Activated naive CD8-positive, alpha-beta T cell (primary cell): Measurements from ENCODE around the gene ASCC2.
"Not testable (repeated sequence)": the region's sequence is repeated elsewhere in the genome, so short reads cannot be mapped to it uniquely, and the experiment has no call there.

Experiments
- H3K27ac Mint-ChIP-seq: one replicate; pipeline ENCODE4 v1.8.0; 2021; ENCODE audit warnings: mixed read lengths
- H3K27me3 Mint-ChIP-seq: one replicate; pipeline ENCODE4 v1.8.0; 2021; ENCODE audit warnings: mixed read lengths
- H3K36me3 Mint-ChIP-seq: one replicate; pipeline ENCODE4 v1.8.0; 2021; ENCODE audit warnings: mixed read lengths
- H3K4me1 Mint-ChIP-seq: one replicate; pipeline ENCODE4 v1.8.0; 2021; ENCODE audit warnings: low read depth, mixed read lengths
- H3K4me3 Mint-ChIP-seq: one replicate; pipeline ENCODE4 v1.8.0; 2021; ENCODE audit warnings: mild to moderate bottlenecking, mixed read lengths
- H3K9me3 Mint-ChIP-seq: one replicate; pipeline ENCODE4 v1.8.0; 2021; ENCODE audit warnings: low read depth, mixed read lengths

Gene ASCC2

DNA sequence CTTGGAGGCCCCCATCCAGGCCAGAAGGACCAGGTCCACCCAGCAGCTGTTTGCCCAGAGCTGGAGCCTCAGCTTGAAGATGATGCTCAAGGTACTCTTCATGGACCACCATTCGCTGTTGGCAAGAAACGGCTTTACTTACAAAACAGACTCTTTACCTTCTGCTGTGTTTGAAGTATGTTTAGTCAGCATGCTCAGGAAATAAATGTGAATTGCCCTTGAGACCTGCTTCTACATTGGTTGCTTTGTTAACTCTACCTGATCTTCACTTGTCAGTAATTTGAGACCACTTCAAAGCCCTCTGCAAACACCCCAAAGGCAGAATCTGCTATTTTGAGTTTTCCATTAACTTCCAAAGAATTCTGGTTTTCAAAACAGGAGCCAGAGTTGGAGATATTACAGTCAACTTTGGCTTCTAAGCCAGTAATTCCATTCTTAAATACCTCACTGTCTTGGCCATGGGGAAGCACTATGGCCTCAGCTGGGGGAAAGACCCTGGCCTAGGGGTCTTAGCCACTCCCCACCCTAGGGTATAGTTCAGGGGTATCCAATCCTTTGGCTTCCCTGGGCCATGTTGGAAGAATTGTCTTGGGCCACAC, 68.3 kb downstream of the ASCC2 start:
- peaks cover 36% of the 10 kb centered on the region for H3K4me1 Mint-ChIP-seq
- no peaks in the 10 kb centered on the region for H3K9me3 Mint-ChIP-seq
- H3K27me3 Mint-ChIP-seq = no peaks in the 10 kb centered on the region
- H3K36me3 Mint-ChIP-seq = peaks cover 4% of the 10 kb centered on the region
- no peak overlapping the region for H3K27ac Mint-ChIP-seq
- H3K4me3 Mint-ChIP-seq = peak overlapping the region; percentile 100

- Mint-ChIP-seq H3K27me3 (no peaks in the 10 kb centered on the region), H3K27ac (peak overlapping the region; percentile 99), H3K4me1 (peaks cover 36% of the 10 kb centered on the region)
These were observed 69.9 kb downstream of the ASCC2 start for GRCh38 chr22:29768052-29768693.

DNA sequence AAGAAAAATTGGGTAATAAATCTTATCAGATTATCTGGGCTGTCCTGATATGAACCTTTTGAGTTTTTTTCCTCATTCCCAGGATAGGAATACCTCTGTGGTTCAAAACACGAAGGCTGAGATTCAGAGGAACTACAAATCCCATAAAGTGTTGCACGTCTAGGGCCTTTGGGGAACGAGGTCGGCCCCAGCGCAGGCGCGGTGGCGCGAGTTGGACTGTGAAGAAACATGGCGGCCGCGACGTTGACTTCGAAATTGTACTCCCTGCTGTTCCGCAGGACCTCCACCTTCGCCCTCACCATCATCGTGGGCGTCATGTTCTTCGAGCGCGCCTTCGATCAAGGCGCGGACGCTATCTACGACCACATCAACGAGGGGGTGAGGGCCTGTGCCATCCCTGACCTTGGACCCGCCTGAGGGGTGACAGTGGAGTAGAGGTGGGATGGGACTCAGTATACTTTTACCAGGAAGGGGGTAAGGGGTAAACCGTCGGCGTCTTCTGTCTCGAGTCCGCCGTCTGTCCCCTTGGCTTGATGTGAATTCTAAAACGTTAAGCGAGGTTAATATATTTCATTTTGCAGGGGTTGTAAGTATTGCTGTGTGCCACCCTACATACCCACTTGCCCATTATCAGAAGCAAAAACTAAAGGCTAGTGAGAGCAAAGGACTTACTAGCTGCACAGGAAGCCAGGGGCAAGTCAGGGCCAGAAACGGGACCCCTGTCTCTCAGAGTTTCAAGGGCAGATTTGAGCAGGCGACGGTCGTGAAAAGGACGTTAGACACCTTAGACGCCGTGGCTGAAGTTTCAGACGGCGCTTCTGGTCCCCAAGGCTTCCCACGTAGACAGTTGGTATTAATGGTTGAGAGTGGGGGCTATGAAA, 70.7 kb downstream of the ASCC2 start, which contains the start of gene UQCR10:
TSS of gene UQCR10 (plus strand) at position 199 of the 881 bp plus-strand sequence. CDS start at position 229, 30 bp downstream.
- Mint-ChIP-seq H3K9me3 (no peaks in the 10 kb centered on the region), H3K4me1 (peaks cover 36% of the 10 kb centered on the region), H3K27ac (peak within 1 kb of the TSS; percentile 99), H3K27me3 (no peaks in the 10 kb centered on the region), H3K4me3 (peak within 1 kb of the TSS; percentile 100), H3K36me3 (peaks cover 4% of the 10 kb centered on the region)

More at GRCh38 chr22:29768052-29768693, 69.9 kb downstream of the ASCC2 start:
- peak overlapping the region; percentile 100 for H3K4me3 Mint-ChIP-seq
- no peaks in the 10 kb centered on the region for H3K9me3 Mint-ChIP-seq
- peaks cover 4% of the 10 kb centered on the region for H3K36me3 Mint-ChIP-seq

DNA sequence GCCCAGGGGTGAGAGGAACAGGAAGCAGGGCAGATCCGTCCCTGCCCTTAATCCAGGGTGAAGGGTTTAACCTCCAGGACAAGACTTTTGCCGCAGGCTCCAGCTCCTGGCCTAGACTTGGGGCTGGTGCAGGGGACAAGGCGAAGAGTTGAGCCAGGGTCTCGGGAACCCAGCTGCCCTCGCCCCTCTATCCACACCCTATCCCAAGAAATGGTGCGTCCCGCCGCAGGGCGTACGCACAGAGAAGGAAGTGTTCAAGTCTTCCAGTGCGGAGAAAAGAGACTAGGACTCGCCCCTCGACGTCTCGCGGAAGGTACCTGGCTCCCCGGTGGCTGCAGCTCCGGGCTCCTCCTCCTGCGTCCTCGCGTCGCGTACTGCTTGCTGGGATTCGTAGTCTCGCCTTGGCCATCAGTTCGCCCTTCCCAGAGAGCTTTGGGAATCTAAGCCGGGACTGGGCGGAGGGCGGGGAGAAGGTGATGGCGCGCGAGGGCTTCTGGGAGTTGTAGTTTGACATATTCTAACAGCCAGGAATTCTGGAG, 71.4 kb downstream of the ASCC2 start, which contains the start of gene ZMAT5:
TSS of gene ZMAT5 (minus strand) at position 376 of the 539 bp plus-strand sequence. CDS start 18,463 bp downstream, outside the sequence.
- Mint-ChIP-seq H3K4me1 (peaks cover 36% of the 10 kb centered on the region), H3K9me3 (no peaks in the 10 kb centered on the region), H3K27ac (peak within 1 kb of the TSS; percentile 99), H3K27me3 (no peaks in the 10 kb centered on the region), H3K4me3 (peak within 1 kb of the TSS; percentile 100), H3K36me3 (peaks cover 4% of the 10 kb centered on the region)

DNA sequence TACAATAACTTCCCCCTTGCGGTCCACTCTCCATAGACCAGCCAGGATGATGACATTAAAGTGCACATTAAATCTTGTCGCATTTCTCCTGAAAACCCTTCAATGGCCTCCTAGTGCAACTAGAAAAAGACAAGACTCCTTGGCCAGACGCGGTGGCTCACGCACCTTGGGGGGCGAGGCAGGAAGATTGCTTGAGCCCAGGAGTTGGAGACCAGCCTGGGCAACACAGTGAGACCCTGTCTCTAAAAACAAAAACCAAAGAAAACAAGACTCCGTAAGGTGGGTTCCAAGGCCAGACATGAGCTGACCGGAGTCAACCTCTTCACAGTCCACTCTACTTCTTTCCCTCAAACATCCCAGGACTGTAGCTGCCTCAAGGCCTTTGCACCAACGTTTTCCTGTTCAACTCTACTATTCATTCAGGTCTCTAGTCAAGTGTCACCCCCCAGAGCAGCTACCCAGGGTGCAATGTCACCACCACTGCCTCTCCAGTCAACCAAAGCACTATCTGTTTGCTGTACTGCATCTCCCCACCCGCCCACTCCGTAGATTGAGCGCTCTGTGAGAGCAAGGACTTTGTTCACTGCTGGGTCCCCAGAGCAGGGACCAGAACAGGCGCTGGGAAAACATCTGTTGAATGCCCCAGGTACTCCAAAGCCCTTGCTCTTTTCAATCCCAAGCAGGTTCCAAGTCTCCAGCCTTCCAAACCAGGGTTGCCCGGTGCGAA, 72.0 kb downstream of the ASCC2 start:
- H3K27ac Mint-ChIP-seq = peak overlapping the region; percentile 99
- H3K4me1 Mint-ChIP-seq = peaks cover 36% of the 10 kb centered on the region
- peaks cover 4% of the 10 kb centered on the region for H3K36me3 Mint-ChIP-seq
- H3K27me3 Mint-ChIP-seq = no peaks in the 10 kb centered on the region
- H3K4me3 Mint-ChIP-seq = peak overlapping the region; percentile 100
- H3K9me3 Mint-ChIP-seq = no peaks in the 10 kb centered on the region

DNA sequence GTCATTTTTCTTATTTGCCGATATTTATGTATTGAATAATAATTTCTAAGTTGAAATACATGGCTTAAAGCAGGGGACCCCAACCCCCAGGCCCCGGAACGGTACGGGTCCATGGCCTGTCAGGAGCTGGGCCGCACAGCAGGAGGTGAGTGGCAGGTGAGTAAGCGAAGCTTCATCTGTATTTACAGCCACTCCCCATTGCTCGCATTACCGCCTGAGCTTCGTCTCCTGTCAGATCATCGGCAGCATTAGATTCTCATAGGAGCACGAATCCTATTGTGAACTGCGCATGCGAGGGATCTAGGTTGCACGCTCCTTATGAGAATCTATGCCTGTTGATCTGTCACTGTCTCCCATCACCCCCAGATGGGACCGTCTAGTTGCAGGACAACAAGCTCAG, 75.8 kb downstream of the ASCC2 start:
- no peak overlapping the region for H3K4me3 Mint-ChIP-seq
- H3K27me3 Mint-ChIP-seq = no peaks in the 10 kb centered on the region
- H3K27ac Mint-ChIP-seq = no peak overlapping the region
- no peaks in the 10 kb centered on the region for H3K9me3 Mint-ChIP-seq
- peaks cover 15% of the 10 kb centered on the region for H3K4me1 Mint-ChIP-seq
- H3K36me3 Mint-ChIP-seq = no peaks in the 10 kb centered on the region

- Mint-ChIP-seq H3K9me3 (no peaks in the 10 kb centered on the region), H3K4me1 (no peaks in the 10 kb centered on the region), H3K36me3 (no peaks in the 10 kb centered on the region), H3K27ac (no peak overlapping the region), H3K4me3 (no peak overlapping the region), H3K27me3 (no peaks in the 10 kb centered on the region)
These were observed 79.1 kb downstream of the ASCC2 start for GRCh38 chr22:29758959-29759358.

GRCh38 chr22:29758068-29758622, 79.9 kb downstream of the ASCC2 start:
- Mint-ChIP-seq H3K4me3 (no peak overlapping the region), H3K9me3 (no peaks in the 10 kb centered on the region), H3K36me3 (no peaks in the 10 kb centered on the region), H3K27ac (no peak overlapping the region), H3K27me3 (no peaks in the 10 kb centered on the region), H3K4me1 (no peaks in the 10 kb centered on the region)

- Mint-ChIP-seq H3K9me3 (no peaks in the 10 kb centered on the region), H3K27ac (no peak overlapping the region), H3K4me3 (no peak overlapping the region), H3K36me3 (no peaks in the 10 kb centered on the region), H3K27me3 (no peaks in the 10 kb centered on the region), H3K4me1 (peaks cover 2% of the 10 kb centered on the region)
These were observed 81.0 kb downstream of the ASCC2 start for GRCh38 chr22:29757096-29757495.

- no peak overlapping the region for H3K4me3 Mint-ChIP-seq
- H3K27ac Mint-ChIP-seq = no peak overlapping the region
- no peaks in the 10 kb centered on the region for H3K27me3 Mint-ChIP-seq
- no peaks in the 10 kb centered on the region for H3K9me3 Mint-ChIP-seq
- H3K36me3 Mint-ChIP-seq = no peaks in the 10 kb centered on the region
- peaks cover 2% of the 10 kb centered on the region for H3K4me1 Mint-ChIP-seq
These were observed 81.7 kb downstream of the ASCC2 start for GRCh38 chr22:29756341-29756740.

GRCh38 chr22:29755889-29756288, 82.2 kb downstream of the ASCC2 start:
- Mint-ChIP-seq H3K4me3 (no peak overlapping the region), H3K27me3 (no peaks in the 10 kb centered on the region), H3K4me1 (peaks cover 5% of the 10 kb centered on the region), H3K9me3 (no peaks in the 10 kb centered on the region), H3K27ac (no peak overlapping the region), H3K36me3 (no peaks in the 10 kb centered on the region)

DNA sequence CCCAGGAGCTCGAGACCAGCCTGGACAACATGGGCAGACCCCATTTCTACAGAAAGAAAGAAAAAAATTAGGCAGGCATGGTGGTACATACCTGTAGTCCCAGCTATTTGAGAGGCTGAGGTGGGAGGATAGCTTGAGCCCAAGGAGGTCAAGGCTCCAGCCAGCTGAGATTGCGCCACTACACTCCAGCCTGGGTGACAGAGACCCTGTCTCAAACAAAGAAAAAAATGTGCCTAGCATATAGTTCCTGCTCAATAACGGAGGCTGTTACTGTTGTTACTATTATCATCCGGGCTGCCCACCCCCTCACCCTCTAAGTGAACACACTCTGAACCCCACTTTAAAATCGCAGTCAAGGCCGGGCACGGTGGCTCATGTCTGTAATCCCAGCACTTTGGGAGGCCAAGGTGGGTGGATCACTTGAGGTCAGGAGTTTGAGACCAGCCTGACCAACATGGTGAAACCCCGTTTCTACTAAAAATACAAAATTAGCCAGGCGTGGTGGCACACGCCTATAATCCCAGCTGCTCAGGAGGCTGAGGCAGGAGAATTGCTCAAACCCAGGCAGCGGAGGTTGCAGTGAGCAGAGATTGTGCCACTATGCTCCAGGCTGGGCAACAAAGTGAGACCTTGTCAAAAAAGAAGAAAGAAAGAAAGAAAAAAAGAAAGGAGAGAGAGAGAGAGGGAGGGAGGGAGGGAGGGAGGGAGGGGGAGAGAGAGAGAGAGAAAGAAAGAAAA, 83.2 kb downstream of the ASCC2 start:
- not testable (repeated sequence) for H3K27ac Mint-ChIP-seq

GRCh38 chr22:29753808-29754657, 84.0 kb downstream of the ASCC2 start:
- Mint-ChIP-seq H3K4me1 (peaks cover 10% of the 10 kb centered on the region), H3K36me3 (no peaks in the 10 kb centered on the region), H3K27me3 (no peaks in the 10 kb centered on the region), H3K4me3 (no peak overlapping the region), H3K9me3 (no peaks in the 10 kb centered on the region), H3K27ac (no peak overlapping the region)

More for the DNA sequence above, 83.2 kb downstream of the ASCC2 start:
- not testable (repeated sequence) for H3K36me3 Mint-ChIP-seq, H3K4me3 Mint-ChIP-seq, H3K27me3 Mint-ChIP-seq, H3K9me3 Mint-ChIP-seq, H3K4me1 Mint-ChIP-seq
